Measurements from ENCODE around the gene ASCC3.

DNA sequence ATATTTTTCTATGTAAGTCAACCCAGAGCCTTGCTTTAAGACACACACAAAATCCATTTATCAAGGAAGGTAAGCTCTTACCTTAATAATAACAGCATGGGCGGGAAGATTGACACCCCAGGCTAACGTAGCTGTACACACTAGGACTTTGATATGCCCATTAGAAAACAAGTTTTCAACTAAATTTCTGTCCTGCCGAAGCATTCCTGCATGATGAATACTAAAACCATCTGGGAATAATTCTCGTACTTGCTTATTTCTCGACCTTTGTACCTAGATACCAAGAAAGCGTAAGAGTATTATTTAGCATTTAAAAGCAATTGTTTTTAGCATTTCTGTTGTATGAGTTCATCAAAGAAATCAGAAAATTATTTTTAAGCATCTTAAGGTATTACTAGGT is 218.9 kb downstream of the ASCC3 start:
- TF ChIP-seq CTCF (conservative IDR thresholded peaks at IDR 0.05; ENCODE audit: low read depth in 2 of 2): no peak
- TF ChIP-seq POLR2AphosphoS5 (IDR thresholded peaks at IDR 0.05; ENCODE audit: low read depth): no peak
- no peak for TF ChIP-seq EZH2phosphoT487 (IDR thresholded peaks at IDR 0.05; ENCODE audit: unreplicated experiment)
- TF ChIP-seq EZH2 (IDR thresholded peaks at IDR 0.05; ENCODE audit: low read depth, unreplicated experiment): no peak
- no peak for TF ChIP-seq CREB1 (CRISPR knock-in tag; IDR thresholded peaks at IDR 0.05; ENCODE audit: low read depth)
- no peak for TF ChIP-seq JUNB (IDR thresholded peaks at IDR 0.05; ENCODE audit: unreplicated experiment)

Measured in GM23338 (cell line).